HG03442 (cell line): ENCODE data around the gene RIPPLY2.
"Not testable (repeated sequence)": the region's sequence is repeated elsewhere in the genome, so short reads cannot be mapped to it uniquely, and the experiment has no call there.

ENCODE experiments used
- ATAC-seq: cut with Tn5 transposase; IDR thresholded peaks from one replicate; pipeline ENCODE4 v1.9.1; 2021; ENCODE audit warnings: mild to moderate bottlenecking, moderate library complexity; ENCODE audit not compliant: unreplicated experiment

Gene RIPPLY2, protein sequence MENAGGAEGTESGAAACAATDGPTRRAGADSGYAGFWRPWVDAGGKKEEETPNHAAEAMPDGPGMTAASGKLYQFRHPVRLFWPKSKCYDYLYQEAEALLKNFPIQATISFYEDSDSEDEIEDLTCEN

DNA sequence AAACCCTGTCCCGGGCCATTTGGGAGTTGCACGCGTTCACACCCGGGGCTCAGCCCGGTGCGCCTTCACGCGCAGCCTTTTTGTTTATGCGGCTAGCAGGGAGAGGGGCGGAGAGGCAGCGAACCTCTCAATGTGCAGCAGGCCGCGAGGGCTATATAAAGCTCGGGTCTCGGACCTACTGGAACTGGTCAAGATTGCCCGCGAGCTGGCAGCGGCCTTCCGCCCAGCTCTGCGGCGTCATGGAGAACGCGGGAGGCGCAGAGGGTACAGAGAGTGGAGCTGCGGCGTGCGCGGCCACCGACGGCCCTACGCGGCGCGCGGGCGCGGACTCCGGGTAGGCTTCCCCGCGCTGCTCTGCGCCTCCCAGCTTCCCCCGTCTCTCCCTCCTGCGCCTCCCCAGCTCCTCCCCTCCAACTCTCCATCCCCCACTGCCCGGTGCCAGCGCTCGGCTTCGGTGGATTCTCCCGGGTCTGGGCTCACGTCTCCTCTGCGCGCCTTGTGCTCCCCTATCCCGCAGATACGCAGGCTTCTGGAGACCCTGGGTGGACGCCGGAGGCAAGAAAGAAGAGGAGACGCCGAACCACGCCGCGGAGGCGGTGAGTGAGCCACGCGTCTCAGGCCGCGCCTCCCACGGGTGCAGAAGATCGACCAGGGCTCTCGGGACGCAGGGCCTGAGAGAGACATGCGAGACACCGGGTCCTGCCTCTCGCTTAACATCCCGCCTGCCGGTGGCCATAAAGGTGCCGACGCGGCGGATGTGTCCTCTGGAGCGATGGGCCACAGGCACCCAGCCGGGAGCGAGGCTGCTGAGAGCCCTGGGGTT, at the start of gene RIPPLY2:
Gene RIPPLY2, plus strand, starts transcription at position 183 of the 823 bp plus-strand sequence. Its CDS starts 57 bp downstream, at position 240.
- no peak for ATAC-seq

DNA sequence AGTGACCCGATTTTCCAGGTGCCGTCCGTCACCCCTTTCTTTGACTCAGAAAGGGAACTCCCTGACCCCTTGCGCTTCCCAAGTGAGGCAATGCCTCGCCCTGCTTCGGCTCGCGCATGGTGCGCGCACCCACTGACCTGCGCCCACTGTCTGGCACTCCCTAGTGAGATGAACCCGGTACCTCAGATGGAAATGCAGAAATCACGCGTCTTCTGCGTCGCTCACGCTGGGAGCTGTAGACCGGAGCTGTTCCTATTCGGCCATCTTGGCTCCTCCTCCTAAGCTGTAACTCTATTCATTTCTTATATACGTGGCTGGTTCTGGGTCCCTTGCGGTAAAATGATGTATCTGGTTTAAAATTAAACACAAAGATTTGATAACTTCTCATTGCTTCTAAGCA, 49.7 kb upstream of the RIPPLY2 start:
- not testable (repeated sequence) for ATAC-seq

DNA sequence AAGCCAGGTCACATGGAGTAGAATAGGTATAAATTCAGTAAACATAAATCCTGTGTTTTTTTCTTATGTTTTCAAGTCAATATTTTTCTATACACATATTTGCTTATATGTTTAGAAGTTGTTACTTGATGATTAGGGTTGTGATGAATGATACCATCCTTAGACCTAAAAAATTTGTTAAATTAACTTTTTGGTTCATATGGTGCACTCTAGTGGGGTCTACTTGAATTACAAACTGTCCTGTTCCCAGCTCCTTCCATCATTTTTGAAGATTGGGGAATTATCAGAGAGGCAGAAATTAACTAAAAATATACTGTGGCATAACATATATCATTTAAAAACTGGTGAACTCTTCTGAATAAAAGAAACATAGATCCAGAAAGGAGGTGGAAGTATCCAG, 48.3 kb upstream of the RIPPLY2 start:
- ATAC-seq, result no peak

DNA sequence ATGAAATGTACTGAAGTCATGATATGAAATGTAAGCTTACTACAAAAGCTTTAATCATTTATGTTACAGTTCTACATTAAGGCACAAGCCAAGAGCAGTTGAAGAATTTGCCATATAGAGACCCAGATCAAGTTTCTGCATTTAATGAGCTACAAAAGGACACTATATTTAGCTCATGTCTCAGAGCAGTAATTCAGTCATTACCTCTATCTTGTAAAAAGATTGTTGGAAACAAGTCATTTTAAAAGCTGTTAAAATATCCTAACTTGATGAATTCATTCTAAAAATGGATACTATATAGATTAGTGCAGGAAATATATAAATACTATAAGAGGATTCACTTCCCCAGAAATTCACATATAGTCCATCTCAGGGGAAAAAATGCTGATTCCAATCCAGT, 45.2 kb upstream of the RIPPLY2 start:
- no peak for ATAC-seq

DNA sequence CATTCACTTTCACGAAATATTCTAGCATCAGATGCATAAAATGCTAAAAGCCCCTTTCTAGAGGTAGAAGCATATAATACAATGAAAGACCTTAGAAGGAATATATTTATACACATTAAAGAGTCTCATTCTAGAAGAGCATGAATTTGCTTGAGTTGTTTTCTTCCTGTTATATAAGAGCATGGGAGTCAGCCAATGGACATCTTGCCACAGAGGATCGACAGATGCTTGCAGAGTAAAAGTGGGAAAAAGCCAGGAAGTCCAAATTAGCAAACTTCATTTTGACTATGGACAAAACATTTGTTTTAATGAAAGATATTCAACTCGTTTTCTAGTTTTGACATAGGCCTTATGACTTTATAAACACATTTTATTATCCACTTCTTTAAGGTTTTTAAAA, 44.2 kb upstream of the RIPPLY2 start:
- no peak for ATAC-seq

DNA sequence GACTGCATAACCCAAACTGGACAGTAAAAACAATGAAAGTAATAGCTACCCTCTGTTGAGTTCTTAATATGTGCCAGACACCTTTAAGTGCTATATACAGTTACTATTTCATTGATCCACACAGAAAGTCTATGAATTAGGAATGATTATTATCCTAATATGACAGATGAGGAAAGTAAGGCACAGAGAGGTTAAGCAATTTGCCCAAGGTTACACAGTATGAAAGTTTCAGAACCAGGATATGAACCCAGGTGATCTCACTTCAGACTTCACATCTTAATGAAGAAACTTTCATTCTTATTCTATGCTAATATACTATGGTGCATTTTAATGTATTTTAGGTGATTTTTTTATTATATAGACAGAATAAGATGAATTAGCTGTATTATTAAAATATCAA, 40.6 kb upstream of the RIPPLY2 start:
- ATAC-seq, result no peak

DNA sequence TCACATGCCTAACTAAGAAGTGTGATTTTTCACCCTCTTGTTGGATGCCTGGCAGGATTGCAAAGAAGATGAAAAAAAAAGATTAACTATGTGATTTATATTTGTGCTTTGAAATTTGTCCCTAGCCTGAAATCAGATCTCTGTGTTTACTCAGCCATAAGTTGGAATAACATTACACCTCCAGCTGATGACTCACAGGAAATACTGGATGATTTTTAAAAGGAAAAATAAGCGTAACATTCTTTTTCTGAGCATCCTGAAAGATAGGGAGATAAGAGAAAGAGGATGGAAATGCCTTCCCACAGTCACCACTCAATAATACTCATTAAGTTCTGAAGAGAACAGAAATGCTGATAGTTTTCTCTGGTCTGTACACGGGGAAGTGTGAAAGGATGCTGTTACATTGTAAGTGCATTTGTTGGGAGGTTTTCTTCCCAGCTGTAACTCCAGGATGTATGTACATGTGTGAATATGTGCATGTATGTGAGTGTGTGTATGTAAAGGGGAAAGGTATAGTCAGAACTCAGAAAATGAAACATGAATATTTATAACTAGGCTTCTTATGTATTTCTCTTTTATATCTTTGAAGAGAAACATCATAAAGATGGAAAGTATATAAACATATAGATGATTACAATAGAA, 37.4 kb upstream of the RIPPLY2 start:
- no peak for ATAC-seq

DNA sequence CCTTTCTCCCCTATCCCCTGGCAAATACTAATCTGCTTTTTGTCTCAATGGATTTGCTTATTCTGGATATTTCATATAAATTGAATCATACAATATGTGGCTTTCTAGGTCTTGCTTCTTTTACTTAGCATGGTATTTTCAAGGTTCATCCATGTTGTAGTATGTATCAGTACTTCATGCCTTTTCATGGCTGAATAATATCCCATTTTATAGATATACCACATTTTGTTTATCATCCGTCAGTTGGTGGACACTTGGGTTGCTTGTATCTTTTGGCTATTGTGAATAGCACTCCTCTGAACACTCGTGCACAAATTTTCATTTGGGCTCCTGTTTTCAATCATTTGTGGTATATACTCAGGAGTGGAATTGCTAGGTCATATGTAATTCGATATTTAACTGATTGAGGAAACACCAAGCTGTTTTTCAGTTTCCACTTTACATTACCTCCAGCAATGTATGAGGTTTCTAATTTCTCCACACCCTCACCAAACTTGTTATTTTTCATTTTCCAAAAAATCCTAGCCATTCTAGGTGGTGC, 30.5 kb upstream of the RIPPLY2 start:
- no peak for ATAC-seq

DNA sequence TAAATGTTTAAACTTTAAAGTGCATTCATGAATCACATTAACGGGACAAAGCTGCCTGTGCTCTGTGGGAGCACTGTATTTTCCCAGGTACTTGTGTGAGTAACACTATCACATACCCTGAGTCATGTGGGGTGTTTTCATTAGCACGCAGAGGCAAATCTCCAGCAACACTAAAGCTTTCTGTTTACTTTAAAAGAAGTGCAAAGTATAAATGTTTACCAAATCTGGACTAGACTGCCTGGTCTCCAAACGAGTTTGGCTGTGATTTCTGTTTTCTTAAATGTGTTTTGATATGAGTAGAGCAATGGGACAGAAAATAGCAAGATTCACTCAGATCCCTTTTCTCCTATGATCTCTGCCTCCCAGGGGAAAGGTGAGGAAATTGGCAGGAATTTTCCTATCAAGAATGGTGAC, 28.8 kb upstream of the RIPPLY2 start:
- no peak for ATAC-seq

DNA sequence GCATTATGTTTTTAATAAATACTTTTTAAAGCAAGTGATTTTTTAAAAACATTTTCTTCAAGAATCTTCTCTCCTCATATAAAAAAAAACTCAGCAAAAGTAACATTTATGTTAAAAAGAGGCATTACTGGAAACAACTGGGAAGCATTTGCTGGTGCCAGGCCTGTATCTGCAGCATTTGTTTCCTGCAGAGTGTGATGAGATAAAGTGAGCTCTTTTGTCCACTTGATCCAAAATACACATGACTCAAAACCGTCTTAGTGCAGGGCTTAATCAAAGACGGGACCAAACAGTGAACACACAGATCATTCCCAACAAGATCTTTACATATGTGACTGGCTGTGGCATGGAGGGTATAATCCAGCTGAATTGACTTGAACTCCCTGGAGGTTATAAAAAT, 28.3 kb upstream of the RIPPLY2 start:
- ATAC-seq, result no peak

DNA sequence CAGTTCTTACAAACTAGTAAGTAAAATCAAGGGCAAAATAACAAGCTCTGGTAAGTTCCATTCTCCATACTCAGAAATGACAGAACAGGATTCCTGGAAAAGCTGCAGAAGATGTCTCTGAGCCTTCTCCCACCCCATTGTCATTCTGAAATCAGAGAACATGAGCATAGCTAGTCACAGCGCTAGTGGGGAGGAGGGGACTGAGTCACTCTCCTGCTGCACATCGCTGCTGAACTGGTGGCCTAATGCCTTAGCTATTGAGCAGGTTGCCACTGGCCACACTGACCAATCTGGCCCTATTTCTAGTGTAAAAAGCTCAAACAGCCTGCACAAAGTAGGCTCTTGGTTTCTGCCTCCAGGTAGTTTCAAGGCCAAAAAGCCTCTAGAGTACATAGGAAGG, 26.1 kb upstream of the RIPPLY2 start:
- no peak for ATAC-seq

DNA sequence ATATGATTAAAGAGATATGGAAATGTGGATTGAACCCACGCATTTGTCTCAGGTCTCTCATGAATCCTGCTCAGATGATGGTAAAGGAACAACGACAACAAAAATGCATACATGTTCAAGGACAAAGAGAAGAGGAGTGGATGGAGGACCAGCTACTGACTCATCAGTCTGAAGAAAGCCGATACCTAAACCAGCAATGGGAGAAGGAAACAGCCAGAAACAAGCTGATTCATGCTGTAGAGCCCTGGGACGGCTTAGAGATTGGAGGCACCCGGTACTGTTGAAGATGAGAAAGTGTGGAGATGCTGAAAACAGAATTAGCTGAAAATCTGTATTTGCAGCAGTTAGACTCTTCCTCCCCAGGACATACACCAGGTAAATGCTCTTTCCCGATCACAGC, 14.4 kb upstream of the RIPPLY2 start:
- no peak for ATAC-seq

DNA sequence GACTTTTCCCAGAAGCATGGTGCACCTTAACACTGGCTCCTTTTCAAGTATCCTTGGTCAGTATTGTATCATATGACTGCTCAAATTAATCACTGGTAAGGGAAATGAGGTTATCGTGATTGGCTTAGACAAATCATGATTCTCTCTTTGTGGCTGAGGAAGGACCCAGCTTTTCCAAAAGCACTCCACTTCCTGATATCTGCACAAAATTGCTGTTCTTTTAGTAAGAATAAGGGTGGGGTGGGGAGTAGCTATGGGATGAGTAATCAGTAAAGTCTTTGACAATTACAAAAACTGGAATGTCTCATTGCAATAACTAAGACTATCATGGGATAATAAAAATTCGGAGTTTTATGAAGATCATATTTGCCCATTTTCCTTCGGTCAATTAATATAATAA, 9.0 kb upstream of the RIPPLY2 start:
- no peak for ATAC-seq

DNA sequence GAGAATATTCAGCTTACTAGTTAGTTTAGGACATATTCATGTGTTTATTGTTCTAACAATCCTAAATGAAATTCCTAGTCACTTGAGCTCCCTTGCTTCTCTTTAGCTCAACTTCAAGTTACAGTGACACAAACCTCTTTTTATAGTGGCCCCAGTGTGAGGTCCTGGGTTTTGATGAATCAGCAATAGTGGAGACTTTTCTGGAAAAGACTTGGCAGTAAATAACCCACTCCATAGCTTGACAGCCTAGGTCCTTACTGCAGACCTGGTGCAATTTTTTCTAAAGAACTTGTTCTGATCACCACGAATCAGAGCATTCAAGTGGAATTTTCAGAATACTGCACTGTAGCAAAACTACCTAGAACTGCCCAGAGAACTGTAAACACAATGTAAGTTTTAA, 6.9 kb upstream of the RIPPLY2 start:
- no peak for ATAC-seq

DNA sequence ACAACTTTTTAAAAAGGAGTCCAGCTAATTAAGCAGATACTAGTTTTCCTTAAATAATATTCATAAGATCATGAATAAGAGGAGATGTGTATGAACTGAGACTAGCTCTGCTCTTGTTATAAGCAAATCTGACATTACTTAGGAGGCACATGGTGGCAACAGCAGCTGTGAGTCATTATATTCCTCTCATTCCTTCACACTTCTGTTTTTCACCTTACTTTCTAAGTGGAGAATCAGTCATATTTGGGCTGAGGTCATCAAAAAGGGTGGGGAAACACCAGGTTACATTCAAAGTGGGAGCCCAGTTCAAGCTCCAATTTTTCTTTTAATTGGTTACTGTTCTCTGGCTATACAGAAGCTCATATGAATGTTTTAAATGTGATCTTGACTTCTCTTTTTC, 6.0 kb upstream of the RIPPLY2 start:
- peak; percentile 95 for ATAC-seq

DNA sequence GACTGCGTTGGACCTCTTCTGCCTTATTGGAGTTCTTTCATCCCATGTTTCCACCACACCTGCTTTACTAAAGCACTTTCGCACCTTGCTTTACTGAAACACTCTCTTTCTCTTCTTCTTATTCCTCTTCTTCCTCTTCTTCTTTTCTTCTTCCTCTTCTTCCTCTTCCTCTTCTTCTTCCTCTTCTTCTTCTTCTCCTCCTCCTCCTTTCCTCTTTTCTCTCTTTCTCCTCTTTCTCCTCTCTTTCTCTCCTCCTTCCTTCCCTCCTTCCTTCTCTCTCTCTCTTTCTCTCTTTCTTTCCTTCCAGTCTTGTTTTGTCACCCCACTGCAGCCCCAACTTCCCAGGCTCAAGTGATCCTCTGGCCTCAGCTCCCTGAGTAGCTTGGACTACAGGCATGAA, 4.0 kb upstream of the RIPPLY2 start:
- ATAC-seq, result no peak

DNA sequence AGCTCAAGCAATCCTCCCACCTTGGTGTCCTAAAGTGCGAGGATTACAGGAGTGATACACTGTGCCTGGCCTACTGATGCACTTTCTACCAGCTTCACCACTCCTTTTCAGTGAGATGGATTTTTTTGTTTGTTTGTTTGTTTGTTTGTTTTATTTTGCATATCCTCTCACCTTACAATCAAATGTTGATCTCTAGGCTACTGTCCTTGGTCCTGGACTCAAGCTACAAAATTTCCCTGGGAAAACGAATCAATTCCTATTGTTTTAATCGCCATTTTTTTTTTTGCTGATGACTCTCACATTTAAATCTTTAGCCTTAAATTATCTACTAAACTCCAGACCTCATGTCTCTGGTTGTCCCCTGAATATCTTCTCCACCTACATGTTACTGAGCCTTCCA, 3.5 kb upstream of the RIPPLY2 start:
- no peak for ATAC-seq

DNA sequence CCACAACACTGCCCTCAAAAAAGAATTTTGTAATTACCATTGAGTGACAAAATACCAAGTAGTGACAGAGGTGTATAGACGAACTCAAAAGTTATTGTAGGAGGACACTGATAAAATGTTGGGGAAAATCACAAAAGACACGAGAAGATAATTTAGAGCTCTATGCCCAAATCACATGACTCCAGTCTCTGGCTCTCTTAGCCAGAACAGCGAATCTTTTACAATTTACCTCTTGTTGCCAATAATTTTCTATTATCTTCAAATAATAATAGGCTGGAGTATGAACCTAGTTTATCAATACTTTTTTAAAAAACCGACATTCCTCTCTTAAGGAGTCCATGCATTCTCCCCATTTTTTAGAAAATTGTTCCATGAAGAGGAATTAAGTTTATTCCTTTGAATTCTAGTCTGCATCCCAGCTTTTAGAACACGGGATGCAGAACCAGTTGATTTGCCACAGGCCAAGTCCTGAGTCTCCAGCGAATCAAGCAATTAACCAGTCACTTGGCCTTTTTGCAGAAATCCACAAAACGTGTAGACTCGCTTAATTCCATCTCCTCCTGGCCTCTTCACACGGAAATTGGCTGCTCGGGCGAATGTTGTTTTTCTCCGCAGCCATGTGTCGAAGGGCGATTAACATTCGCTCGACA, 507 bp upstream of the RIPPLY2 start:
- ATAC-seq, result no peak

DNA sequence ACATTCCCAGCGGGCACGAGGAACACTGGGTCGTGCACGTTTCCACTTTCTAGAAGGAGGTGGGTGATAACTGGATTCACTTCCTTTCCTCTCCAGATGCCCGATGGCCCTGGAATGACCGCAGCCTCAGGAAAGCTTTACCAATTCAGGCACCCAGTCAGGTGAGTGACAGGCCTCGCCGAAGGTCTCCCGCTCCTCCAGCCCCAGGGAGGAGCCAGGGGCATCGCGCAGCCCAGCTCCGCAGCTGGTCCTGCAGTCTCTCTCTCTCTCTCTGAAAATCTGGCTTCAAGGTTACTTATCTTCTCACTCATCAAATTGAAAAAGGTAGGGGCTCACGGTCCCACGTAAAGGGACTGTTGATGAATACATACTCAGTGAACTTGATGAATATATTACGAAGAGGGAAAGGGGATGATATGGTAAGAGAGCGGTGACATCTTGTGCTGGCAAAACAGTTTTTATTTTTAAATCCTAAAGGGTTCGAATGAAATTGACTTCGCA, 891 bp downstream of the RIPPLY2 start:
- ATAC-seq, result no peak

DNA sequence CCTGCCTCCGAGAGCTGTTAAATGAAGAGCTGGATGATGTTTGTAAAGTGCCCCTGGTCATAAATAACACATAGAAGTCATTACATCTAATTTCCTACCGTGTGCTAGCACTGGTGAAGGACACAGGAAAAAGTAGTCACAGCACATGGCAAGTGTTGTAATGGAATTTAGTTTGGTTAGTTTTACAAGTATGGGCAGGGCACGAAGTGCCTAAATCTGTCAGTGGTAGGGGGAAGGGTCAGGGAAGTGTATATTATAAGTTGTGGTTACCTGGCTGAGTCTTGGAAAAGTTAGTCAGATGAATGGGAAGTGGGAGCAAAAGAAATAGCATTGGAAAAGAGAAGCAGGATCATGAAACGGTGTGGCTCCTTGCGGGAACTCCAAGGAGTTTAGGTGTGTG, 1.6 kb downstream of the RIPPLY2 start:
- no peak for ATAC-seq
